ENCODE results near the gene ACSL6.
A peak's percentile ranks its signal among the peaks of the same experiment; 100 is the strongest.

Gene ACSL6

DNA sequence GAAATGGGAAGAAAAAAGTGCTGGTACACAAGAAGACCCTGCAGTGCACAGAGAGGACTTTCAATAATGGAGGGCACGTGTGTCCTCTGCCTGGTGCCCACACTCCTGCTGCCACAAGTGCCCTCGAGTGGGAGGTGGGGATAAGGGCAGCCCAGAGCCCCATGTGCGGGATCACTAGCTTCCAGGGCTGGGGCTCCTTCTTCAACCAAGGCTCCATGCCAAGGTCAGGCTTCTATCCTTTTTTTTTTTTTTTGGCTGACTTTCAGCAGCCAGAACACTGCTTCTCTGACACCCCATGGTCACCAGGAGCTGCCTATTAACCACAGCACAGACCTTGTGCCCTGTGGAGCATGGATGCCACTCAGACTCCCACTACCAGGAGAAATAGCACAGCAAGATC, 7.5 kb downstream of the ACSL6 start:
- no peak for DNase-seq (ENCODE audit: low read depth)
- no peak for TF ChIP-seq CTCF (conservative IDR thresholded peaks at IDR 0.05; ENCODE audit: low read length)
- H3K4me3 ChIP-seq (ENCODE audit: low read length) = no peak overlapping the region

DNA sequence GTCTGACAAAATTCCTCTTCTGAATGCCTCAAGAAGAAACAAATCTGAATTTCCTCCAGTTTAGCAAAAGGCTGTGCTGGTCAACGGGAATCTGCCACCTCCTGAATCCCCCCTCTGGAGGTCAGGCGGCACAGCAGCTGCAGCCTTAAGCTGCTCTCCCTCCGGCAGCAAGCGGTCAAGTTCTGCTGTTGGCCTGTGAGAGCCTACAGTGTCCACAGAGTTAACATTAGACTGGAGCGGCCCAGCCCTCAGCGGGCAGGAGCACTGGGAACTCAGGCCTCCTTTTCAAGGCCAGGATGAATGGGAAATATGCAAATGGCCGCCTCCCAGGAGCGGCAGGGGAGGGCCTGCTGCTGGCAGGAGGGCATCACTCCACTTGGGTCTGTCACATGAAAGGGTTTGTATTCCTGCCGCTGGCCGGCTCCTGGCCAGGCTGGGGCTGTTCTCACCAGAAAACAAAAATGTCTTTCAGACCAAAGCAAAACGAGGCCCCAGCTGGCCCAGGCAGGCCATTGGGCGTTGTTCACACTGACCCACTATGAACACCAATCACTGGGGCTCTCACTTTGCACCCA, 8.2 kb downstream of the ACSL6 start:
- TF ChIP-seq CTCF (conservative IDR thresholded peaks at IDR 0.05; ENCODE audit: low read length) = peak; percentile 31
- DNase-seq (ENCODE audit: low read depth) = peak; percentile 3
- H3K4me3 ChIP-seq (ENCODE audit: low read length) = no peak overlapping the region

DNA sequence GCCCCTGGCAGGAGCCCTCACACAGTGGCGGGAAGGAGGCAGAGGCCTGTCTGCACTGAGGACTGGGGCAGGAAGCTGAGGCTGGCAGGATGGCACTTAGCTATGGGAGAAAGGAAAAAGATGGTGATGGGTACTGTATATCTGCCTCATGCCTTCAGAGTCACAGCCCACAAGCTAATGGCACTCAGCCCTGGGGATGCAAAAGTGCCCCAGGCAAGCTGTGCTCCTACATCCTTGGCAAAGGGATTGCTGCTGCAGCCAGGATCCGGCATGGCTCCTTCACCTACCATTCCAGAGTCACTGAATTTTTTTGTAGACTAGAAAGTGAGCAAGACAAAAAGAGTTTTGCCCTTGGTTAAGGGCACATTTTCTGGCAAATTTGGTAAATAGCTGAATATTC, 8.7 kb downstream of the ACSL6 start:
- TF ChIP-seq CTCF (conservative IDR thresholded peaks at IDR 0.05; ENCODE audit: low read length) = no peak
- no peak overlapping the region for H3K4me3 ChIP-seq (ENCODE audit: low read length)
- DNase-seq (ENCODE audit: low read depth) = no peak

GRCh38 chr5:132001647-132002561, 9.6 kb downstream of the ACSL6 start:
- no peak for TF ChIP-seq CTCF (conservative IDR thresholded peaks at IDR 0.05; ENCODE audit: low read length)
- H3K4me3 ChIP-seq (ENCODE audit: low read length) = no peak overlapping the region
- peak; percentile 26 for DNase-seq (ENCODE audit: low read depth)

DNA sequence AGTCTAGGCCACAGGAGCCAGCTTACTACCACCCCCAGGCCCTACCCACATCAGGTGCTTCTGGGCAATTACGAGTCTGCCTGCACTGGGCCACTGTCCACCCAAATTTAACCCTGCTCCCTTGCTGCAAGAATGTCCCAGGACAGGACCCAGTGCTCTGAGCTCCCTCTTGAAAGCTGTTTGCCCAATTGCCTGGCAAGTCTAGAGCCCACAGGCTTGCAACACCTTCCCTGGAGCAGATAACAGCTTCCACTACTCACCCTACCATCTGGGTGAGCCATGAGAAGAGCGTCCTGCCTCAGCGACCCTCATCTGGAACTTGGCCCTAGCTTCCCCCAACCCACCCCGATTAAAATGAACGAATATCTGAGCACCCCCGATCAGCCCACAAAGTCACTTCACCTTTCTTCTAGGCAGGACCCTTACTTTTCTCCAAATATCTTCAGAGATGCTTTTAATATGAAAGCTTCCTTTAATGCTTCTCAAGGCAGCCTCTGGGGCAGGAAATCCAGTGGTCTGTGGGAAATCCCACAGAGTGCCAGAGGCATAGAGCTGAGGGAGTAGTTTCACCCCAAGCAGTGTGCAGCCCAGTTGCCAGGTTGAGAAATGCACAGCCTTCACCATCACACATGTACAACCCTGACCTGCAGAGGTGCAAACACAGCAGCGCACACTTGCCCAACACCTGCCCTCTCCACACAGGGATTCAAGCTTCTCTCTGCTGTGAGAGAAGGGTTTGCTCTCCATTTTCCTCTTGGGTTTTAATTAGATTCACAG, 10.6 kb downstream of the ACSL6 start:
- TF ChIP-seq CTCF (conservative IDR thresholded peaks at IDR 0.05; ENCODE audit: low read length) = no peak
- DNase-seq (ENCODE audit: low read depth) = no peak
- no peak overlapping the region for H3K4me3 ChIP-seq (ENCODE audit: low read length)

DNA sequence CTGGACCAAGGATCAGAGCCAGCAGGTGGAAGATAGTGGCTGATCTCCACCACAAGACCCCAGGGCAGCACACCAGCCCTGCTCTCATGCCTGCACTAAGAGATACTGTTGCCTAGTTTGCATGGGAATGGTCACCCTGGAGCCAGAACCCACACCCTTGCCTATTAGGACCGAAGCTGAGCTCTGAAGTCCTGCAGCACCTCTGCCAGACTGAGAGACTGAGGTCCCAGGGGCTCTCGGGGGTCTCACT, 11.3 kb downstream of the ACSL6 start:
- TF ChIP-seq CTCF (conservative IDR thresholded peaks at IDR 0.05; ENCODE audit: low read length) = no peak
- no peak for DNase-seq (ENCODE audit: low read depth)
- no peak overlapping the region for H3K4me3 ChIP-seq (ENCODE audit: low read length)

All from AG10803 (cell line).